ENCODE measurements around the gene CACNA1H. TPM values are rescaled to one million over a fixed set of nuclear protein-coding genes. Genes with fewer than 3 reads are reported as not detected.
"Not testable (repeated sequence)": the region's sequence is repeated elsewhere in the genome, so short reads cannot be mapped to it uniquely, and the experiment has no call there.

Gene CACNA1H
- total RNA-seq, 2 experiments from 2014 or later = 2.0 to 2.9 TPM

DNA sequence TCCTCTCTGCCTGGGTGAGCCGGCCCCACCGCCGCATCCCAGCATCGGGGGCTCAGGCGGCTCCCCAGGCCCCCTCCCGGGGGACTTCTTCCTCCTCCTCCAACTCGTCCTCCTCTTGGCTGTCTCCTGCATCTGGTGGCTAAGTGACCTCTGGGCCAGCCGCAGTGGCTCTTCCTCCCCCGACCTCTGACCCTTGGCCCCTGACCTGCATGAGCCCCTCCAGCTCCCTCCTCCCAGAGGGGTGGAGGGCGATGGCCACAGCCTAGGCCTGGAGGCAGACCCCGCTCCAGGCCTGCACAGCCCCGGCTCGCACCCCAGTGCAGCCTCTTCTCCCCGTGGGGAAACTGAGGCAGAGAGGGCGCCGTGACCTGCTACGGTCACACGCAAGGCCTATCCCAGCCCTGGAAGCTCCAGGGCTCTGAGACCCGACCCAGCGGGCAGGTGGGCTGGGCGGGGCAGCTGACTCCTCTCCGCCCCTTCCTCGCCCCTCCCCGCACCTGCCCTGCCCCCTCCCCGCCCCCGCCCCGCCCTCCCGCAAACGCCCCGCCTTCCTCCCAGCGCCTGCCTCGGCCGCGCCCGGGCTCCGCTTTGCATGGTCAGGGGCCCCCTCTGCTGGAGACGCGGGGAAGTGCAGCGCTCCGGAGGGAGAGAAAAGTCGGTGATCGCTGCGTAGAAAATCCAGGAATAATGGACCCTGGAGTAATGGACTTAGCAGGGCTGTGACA is 96.3 kb downstream of the CACNA1H start:
- H3K27me3 Mint-ChIP-seq, H3K27ac Mint-ChIP-seq, H3K4me3 Mint-ChIP-seq, H3K36me3 Mint-ChIP-seq, DNase-seq, POLR2A ChIA-PET, H3K9me3 Mint-ChIP-seq, H3K4me1 Mint-ChIP-seq: not testable (repeated sequence)
- peak; percentile 51 for ATAC-seq (ENCODE audit: low read depth)

DNA sequence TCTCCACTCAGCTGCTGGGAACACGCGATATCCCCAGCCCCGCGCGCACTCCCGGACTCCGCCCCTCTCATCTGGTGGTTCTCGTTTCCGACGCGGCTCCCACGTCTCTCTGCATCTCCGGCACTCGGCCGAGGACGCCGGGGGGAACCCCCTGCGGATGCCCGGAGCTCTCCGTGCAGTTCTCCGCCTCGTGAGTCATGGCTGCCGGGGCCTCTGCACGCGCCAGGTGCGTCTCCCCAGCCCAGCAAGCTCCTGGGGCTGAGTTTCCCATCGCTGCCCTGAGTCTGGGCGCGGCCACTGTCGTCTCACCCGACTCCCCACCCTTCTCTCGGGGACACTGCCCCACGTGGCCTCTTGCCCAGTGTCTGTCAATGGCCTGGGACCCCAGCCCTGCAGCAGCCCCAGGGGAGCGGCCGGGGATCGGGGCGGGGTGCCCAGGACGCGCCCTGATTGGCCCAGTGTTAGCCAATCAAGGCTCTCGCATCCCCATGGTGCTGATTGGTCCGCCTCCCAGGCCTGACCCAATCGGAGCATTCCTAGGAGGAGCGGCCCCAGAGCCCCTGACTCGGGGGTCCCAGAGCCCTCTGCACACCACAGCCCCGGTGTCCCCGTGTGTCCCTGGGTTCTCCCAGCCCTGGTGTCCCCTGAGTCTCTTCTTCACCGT is 100.9 kb downstream of the CACNA1H start:
- POLR2A ChIA-PET; DNase-seq; H3K27me3 Mint-ChIP-seq; H3K9me3 Mint-ChIP-seq; H3K36me3 Mint-ChIP-seq; H3K27ac Mint-ChIP-seq; H3K4me1 Mint-ChIP-seq; H3K4me3 Mint-ChIP-seq; ATAC-seq (ENCODE audit: low read depth): not testable (repeated sequence)

- H3K27me3 Mint-ChIP-seq; DNase-seq; POLR2A ChIA-PET; H3K4me3 Mint-ChIP-seq; ATAC-seq (ENCODE audit: low read depth); H3K9me3 Mint-ChIP-seq; H3K4me1 Mint-ChIP-seq; H3K27ac Mint-ChIP-seq; H3K36me3 Mint-ChIP-seq: not testable (repeated sequence)
These were observed 101.9 kb downstream of the CACNA1H start for GRCh38 chr16:1254821-1255220.

DNA sequence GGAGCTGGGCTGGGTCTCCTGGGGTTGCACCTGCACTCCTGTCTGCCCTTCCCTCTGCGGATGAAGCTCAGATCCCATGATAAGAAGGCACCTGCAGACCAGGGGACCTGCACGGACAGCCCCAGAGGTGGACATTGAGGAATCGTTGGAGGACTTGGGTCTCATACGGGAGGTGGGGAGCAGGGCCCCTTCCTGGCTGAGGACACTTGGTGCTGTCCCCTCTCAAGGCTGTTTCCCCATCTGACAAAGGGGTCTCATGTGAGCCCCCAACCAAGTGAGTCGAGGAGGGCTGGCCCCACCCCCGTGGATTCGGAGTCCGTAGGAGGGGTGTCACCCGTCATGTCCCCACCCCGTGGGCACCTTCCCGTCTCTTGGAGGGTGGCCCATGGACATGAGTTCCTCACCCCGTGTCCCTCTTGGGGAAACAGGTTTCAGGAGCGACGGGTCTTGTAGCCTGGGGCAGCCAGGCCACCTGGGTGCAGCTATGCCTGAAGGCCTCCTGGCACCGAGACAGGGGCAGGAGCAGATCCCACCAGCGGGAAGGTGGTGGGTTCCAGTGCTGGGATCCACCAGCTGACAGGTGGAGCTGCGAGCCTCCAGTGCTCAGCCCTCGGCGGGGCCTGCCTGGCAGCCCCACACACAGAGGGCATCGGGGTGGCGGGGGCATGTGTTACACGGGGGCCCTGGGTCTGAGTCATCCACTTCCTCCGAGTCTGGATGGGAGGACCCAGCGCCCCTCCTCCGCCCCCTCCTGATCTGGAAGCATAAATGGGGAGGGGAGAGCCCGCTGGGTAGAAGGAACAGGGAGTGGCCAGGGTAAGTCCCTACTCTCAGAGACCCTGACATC is 102.6 kb downstream of the CACNA1H start, which contains the start of gene TPSD1:
Gene TPSD1, plus strand, starts transcription at position 794 of the 847 bp plus-strand sequence. CDS start 212 bp downstream, outside the sequence.
- H3K4me3 Mint-ChIP-seq; ATAC-seq (ENCODE audit: low read depth); H3K27me3 Mint-ChIP-seq; DNase-seq; H3K9me3 Mint-ChIP-seq; H3K36me3 Mint-ChIP-seq; H3K27ac Mint-ChIP-seq; POLR2A ChIA-PET; H3K4me1 Mint-ChIP-seq: not testable (repeated sequence)

DNA sequence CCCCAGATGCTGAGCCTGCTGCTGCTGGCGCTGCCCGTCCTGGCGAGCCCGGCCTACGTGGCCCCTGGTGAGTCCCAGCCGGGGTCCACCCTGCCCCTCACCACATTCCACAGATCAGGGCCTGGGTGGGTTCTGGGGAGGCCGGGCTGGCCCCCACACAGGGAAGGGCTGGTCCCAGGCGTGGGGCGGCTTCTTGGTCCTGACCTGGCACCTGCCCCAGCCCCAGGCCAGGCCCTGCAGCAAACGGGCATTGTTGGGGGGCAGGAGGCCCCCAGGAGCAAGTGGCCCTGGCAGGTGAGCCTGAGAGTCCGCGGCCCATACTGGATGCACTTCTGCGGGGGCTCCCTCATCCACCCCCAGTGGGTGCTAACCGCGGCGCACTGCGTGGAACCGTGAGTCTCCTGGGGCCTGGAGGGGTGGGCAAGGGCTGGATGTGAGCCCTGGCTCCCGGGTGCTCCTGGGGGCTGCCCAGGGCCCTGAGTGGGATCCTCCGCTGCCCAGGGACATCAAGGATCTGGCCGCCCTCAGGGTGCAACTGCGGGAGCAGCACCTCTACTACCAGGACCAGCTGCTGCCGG is 103.5 kb downstream of the CACNA1H start:
- H3K36me3 Mint-ChIP-seq; H3K4me1 Mint-ChIP-seq; H3K9me3 Mint-ChIP-seq; ATAC-seq (ENCODE audit: low read depth); H3K4me3 Mint-ChIP-seq; H3K27me3 Mint-ChIP-seq; POLR2A ChIA-PET; DNase-seq; H3K27ac Mint-ChIP-seq: not testable (repeated sequence)

GRCh38 chr16:1256874-1257322 is 104.0 kb downstream of the CACNA1H start:
- Mint-ChIP-seq H3K9me3 (no peaks in the 10 kb centered on the region), H3K4me3 (no peak overlapping the region), H3K27me3 (peaks cover 8% of the 10 kb centered on the region), H3K36me3 (no peaks in the 10 kb centered on the region), H3K27ac (no peak overlapping the region), H3K4me1 (peaks cover 5% of the 10 kb centered on the region)
- ATAC-seq (ENCODE audit: low read depth) = no peak
- POLR2A ChIA-PET = no interaction called here
- no peak for DNase-seq

DNA sequence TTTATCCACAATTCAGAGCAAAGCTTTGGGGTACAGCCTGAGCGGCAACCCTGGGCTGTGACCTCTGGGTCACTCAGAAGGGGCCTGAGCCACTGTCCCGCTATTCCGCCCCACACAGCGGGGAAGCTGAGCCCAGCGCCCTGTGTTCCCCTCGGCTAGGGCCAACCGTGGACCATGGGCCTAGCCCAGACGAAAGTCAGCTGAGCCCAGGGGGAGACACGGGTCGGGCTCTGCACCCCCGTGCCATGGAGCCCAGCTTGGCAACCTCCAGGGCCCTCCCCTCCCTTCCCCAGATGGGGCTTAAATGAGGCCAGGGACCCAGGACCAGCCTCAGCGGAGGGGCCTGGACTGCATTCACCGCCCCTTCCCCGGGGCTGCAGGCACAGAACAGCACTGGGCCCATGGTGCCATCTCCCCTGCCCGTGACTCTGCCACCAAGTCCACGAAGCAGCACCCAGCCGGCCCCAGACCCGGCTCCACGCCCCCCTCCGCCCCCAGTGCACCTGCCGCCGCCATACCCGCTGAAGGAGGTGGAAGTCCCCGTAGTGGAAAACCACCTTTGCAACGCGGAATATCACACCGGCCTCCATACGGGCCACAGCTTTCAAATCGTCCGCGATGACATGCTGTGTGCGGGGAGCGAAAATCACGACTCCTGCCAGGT is 104.8 kb downstream of the CACNA1H start:
- Mint-ChIP-seq H3K4me3 (no peak overlapping the region), H3K4me1 (peaks cover 5% of the 10 kb centered on the region), H3K9me3 (no peaks in the 10 kb centered on the region), H3K27me3 (peaks cover 13% of the 10 kb centered on the region), H3K36me3 (no peaks in the 10 kb centered on the region), H3K27ac (no peak overlapping the region)
- DNase-seq (no peak), ATAC-seq (ENCODE audit: low read depth) (no peak)
- POLR2A ChIA-PET = no interaction called here

GRCh38 chr16:1258225-1258600 is 105.3 kb downstream of the CACNA1H start:
- no peak for ATAC-seq (ENCODE audit: low read depth)
- POLR2A ChIA-PET = no interaction called here
- no peak for DNase-seq
- H3K4me3 Mint-ChIP-seq = no peak overlapping the region
- no peaks in the 10 kb centered on the region for H3K9me3 Mint-ChIP-seq
- H3K4me1 Mint-ChIP-seq = peaks cover 5% of the 10 kb centered on the region
- H3K27ac Mint-ChIP-seq = no peak overlapping the region
- no peaks in the 10 kb centered on the region for H3K36me3 Mint-ChIP-seq
- H3K27me3 Mint-ChIP-seq = peaks cover 13% of the 10 kb centered on the region

DNA sequence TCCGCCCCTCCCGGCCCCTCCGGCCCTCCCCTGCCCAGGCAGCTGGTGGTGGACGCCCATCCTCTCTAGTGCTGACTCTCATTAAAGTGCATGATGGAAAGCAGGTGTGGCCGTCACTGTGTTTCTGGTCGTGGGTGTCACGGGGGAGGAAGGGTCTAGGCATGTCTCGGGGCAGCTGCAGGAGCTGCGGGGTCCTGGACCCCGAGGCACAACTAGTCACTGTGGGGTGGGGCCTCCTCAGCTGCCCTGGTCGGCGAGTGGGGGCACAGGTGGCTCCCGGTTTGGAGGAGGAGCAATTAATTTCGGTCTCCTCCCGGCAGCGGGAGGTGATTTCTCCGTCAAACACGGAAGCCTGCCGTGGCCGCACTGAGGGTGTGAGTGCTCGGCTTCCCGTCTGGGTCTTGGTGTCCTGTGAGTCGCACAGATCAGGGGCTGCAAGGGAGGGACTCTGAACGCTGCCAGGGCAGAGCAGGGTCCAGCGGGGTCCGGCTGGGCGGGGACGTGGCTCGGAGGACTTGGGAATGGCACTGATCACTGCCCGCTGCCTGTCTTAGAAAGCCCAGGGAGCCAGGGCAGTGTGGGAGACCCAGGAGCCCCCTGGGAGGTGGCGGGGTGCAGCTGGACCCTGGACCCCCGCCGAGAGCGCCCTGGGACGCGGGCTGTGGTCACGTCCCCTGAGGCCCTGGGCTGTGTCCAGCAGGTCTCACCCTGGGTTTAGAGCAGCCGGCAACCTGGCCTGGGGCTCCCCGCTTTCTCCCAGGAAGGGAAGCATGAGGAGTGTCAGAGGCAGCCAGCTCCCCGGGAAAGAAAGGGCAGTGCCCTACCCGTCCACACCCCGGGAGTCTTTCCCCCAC is 106.2 kb downstream of the CACNA1H start:
- POLR2A ChIA-PET = no interaction called here
- H3K4me3 Mint-ChIP-seq = peak overlapping the region; percentile 53
- no peaks in the 10 kb centered on the region for H3K36me3 Mint-ChIP-seq
- DNase-seq = no peak
- H3K4me1 Mint-ChIP-seq = peaks cover 5% of the 10 kb centered on the region
- H3K27ac Mint-ChIP-seq = no peak overlapping the region
- peaks cover 13% of the 10 kb centered on the region for H3K27me3 Mint-ChIP-seq
- ATAC-seq (ENCODE audit: low read depth) = peak; percentile 12
- peaks cover under 1% of the 10 kb centered on the region for H3K9me3 Mint-ChIP-seq

- ATAC-seq (ENCODE audit: low read depth) (no peak), DNase-seq (no peak)
- Mint-ChIP-seq H3K4me1 (peaks cover 5% of the 10 kb centered on the region), H3K36me3 (no peaks in the 10 kb centered on the region), H3K4me3 (no peak overlapping the region), H3K27ac (no peak overlapping the region), H3K27me3 (peaks cover 13% of the 10 kb centered on the region), H3K9me3 (peaks cover 6% of the 10 kb centered on the region)
- POLR2A ChIA-PET = no interaction called here
These were observed 106.8 kb downstream of the CACNA1H start for GRCh38 chr16:1259760-1260068.

DNA sequence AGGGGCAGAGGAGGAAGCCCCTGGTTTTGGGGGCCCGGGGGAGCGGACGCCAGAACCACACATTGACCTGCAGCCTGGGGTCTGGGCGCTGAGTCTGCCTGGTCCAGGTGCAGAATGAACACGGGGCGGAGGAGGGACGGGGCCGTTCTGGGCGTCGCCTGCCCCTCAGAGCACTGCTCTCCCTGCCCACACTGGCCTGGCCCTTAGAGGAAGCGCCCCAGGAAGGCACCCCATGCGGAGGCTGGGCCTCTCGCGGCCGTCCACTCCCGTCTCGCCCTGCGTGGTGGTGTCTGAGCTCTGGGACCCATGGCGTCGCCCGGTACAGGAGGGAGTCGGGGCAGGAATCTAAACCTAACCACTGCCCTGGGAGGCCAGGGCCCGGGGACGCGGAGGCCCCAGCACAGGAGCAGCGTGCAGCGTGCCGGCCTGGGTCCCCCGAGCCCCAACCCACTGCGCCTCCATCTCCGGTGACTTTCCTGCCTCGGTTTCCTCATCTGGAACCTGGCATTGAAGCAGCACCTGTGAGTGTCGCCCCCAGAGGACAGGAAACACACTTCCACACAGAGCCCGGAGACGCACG is 107.3 kb downstream of the CACNA1H start:
- Mint-ChIP-seq H3K27ac (no peak overlapping the region), H3K27me3 (peaks cover 13% of the 10 kb centered on the region), H3K4me3 (no peak overlapping the region), H3K9me3 (peaks cover 7% of the 10 kb centered on the region), H3K36me3 (no peaks in the 10 kb centered on the region), H3K4me1 (peaks cover 5% of the 10 kb centered on the region)
- POLR2A ChIA-PET = no interaction called here
- DNase-seq (no peak), ATAC-seq (ENCODE audit: low read depth) (no peak)

DNA sequence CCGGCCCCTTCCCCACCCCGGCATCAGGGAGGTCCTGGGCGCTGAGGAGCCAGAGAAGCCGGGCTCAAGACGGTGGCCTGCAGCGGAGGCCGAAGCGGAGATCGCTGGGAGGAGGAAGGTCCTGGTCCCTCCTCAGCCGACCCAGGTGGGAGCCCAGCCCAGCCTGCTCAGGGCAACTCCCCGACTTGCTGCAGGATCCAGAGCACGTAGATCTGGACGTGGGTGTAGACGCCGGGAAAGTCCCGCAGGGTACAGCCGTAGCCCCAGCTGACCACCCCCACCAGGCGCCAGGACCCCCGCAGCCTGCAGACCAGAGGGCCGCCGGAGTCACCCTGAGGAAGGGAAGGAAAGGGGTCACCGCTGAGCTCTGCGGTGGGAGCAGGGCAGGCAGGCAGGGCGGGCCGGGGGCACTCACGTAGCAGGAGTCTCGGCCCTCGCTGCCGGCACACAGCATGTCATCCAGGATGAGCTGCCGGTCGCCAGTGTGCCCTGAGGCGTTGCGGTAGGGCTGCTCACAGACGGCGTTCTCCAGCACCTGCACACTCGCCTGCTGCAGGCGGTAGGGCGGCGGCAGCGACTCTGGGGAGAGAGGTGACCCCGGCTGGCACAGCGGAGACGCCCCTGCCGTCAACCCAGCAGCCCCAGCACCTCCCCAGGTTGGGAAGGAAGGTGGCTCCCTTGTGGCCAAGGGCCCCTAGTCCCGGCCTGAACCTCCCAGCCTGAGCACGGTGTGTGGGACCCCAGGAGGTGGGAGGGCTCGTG is 108.4 kb downstream of the CACNA1H start:
- POLR2A ChIA-PET = no interaction called here
- Mint-ChIP-seq H3K4me1 (peaks cover 5% of the 10 kb centered on the region), H3K27me3 (peaks cover 13% of the 10 kb centered on the region), H3K9me3 (peaks cover 7% of the 10 kb centered on the region), H3K4me3 (no peak overlapping the region), H3K27ac (no peak overlapping the region), H3K36me3 (no peaks in the 10 kb centered on the region)
- no peak for ATAC-seq (ENCODE audit: low read depth)
- no peak for DNase-seq

All from activated naive CD8-positive, alpha-beta T cell treated with anti-CD3 and anti-CD28 coated beads, Interleukin-2, amount 10 ng/mL, durations not matched to agents 7 days and 5 days (primary cell).